Fibroblast of lung (primary cell): ENCODE measurements around the gene GDF10. TPM values are rescaled to one million over a fixed set of nuclear protein-coding genes. Genes with fewer than 3 reads are reported as not detected.

Experiments
- DNase-seq, 2 donors: peaks; one replicate each; pipeline versions ENCODE4 v3.0.0 to v3.0.0-alpha.2; 2010; ENCODE audit warnings: low read depth in 2 of 2
- H2AFZ ChIP-seq: 2 replicates; pipeline ENCODE4 v1.5.1; 2012; ENCODE audit warnings: low read length, control low read depth, inconsistent platforms
- H3K27ac ChIP-seq: 2 replicates; pipeline ENCODE4 v1.5.1; 2011; ENCODE audit warnings: low read length, control low read depth; ENCODE audit not compliant: insufficient read depth
- H3K27me3 ChIP-seq: 2 replicates; pipeline ENCODE4 v1.5.1; 2011; ENCODE audit warnings: mild to moderate bottlenecking, low read length; ENCODE audit not compliant: control insufficient read depth, insufficient read depth
- H3K36me3 ChIP-seq: 2 replicates; pipeline ENCODE4 v1.5.1; 2011; ENCODE audit warnings: low read length; ENCODE audit not compliant: control insufficient read depth, insufficient read depth
- H3K4me1 ChIP-seq: 2 replicates; pipeline ENCODE4 v1.5.1; 2011; ENCODE audit warnings: low read length; ENCODE audit not compliant: control insufficient read depth, insufficient read depth; ENCODE audit errors: extremely low read depth
- H3K4me2 ChIP-seq: 2 replicates; pipeline ENCODE4 v1.5.1; 2011; ENCODE audit warnings: low read length, control low read depth; ENCODE audit not compliant: insufficient read depth; ENCODE audit errors: extremely low read depth
- H3K4me3 ChIP-seq, 4 experiments: fragments of 200-600 bp in 1 of 4; sonication (generic) in 1 of 4; replicated peaks in 1 of 4; 2 replicates each; pipeline ENCODE4 v1.5.1; 2011 to 2016; ENCODE audit warnings: low read length in 4 of 4, low read depth in 3 of 4, mild to moderate bottlenecking in 3 of 4, control low read depth in 2 of 4, inconsistent platforms in 1 of 4, mixed read lengths in 1 of 4; ENCODE audit not compliant: insufficient read depth in 1 of 4; ENCODE audit errors: control extremely low read depth in 1 of 4
- H3K79me2 ChIP-seq: 2 replicates; pipeline ENCODE4 v1.5.1; 2012; ENCODE audit warnings: mild to moderate bottlenecking, low read length, inconsistent platforms; ENCODE audit not compliant: control insufficient read depth, insufficient read depth
- H3K9ac ChIP-seq: 2 replicates; pipeline ENCODE4 v1.5.1; 2011; ENCODE audit warnings: mild to moderate bottlenecking, low read length, control low read depth; ENCODE audit not compliant: insufficient read depth
- H3K9me3 ChIP-seq: 2 replicates; pipeline ENCODE4 v1.5.1; 2012; ENCODE audit warnings: low read depth, low read length; ENCODE audit not compliant: control insufficient read depth, insufficient read depth
- H4K20me1 ChIP-seq: 2 replicates; pipeline ENCODE4 v1.5.1; 2011; ENCODE audit warnings: low read length; ENCODE audit not compliant: control insufficient read depth, insufficient read depth; ENCODE audit errors: extremely low read depth
- CTCF ChIP-seq, 2 donors: IDR thresholded peaks in 1 of 2; conservative IDR thresholded peaks in 1 of 2; 1 replicate in 1 of 2; 2 replicates in 1 of 2; pipeline ENCODE4 v1.5.1; 2011 to 2012; ENCODE audit warnings: low read length in 2 of 2, control low read depth in 1 of 2, inconsistent platforms in 1 of 2, low read depth in 1 of 2, mild to moderate bottlenecking in 1 of 2
- EZH2 ChIP-seq: IDR thresholded peaks from 2 replicates; pipeline ENCODE4 v1.5.1; 2012; ENCODE audit warnings: low read length, control low read depth, mild to moderate bottlenecking; ENCODE audit errors: missing control alignments
- polyA plus RNA-seq, 2 donors: library from polyadenylated mRNA; depleted of rRNA in 1 of 2; stranded (reverse) in 1 of 2; unstranded in 1 of 2; fragments of >200 nt; gene quantifications; 2 replicates each; pipeline ENCODE4 v1.2.1, GENCODE V29; 2011 to 2012; ENCODE audit warnings: missing spikeins in 1 of 2
- total RNA-seq: library from RNA; depleted of rRNA; stranded (reverse); fragments of >200 nt; gene quantifications from 2 replicates; pipeline ENCODE4 v1.2.1, GENCODE V29; 2014

Gene GDF10
- total and polyA plus RNA-seq, 2 donors (not counting 1 experiment from before 2014, with no cell fraction given): 6.2 to 25.1 TPM

GRCh38 chr10:47350671-47351640 lies 51.0 kb downstream of the GDF10 start:
- no peak for DNase-seq
- Histone ChIP-seq H3K79me2 (no peaks in the 10 kb centered on the region), H4K20me1 (no peaks in the 10 kb centered on the region), H3K4me3 (no peak overlapping the region), H3K36me3 (no peaks in the 10 kb centered on the region), H3K27me3 (no peaks in the 10 kb centered on the region), H3K4me2 (no peak overlapping the region), H3K4me1 (no peaks in the 10 kb centered on the region), H3K27ac (no peak overlapping the region), H2AFZ (no peak overlapping the region), H3K9me3 (no peaks in the 10 kb centered on the region), H3K9ac (no peak overlapping the region)
- no peak for TF ChIP-seq CTCF (conservative IDR thresholded peaks at IDR 0.05 in 1 of 2, IDR thresholded peaks at IDR 0.05 in 1 of 2; ENCODE audit: low read depth in 1 of 2, low read length in 2 of 2)
- no peak for TF ChIP-seq EZH2

GRCh38 chr10:47351899-47352815 lies 52.2 kb downstream of the GDF10 start:
- Histone ChIP-seq H3K4me1 (no peaks in the 10 kb centered on the region), H2AFZ (no peak overlapping the region), H3K4me3 (no peak overlapping the region), H3K4me2 (no peak overlapping the region), H3K9me3 (no peaks in the 10 kb centered on the region), H3K9ac (no peak overlapping the region), H4K20me1 (no peaks in the 10 kb centered on the region), H3K36me3 (no peaks in the 10 kb centered on the region), H3K79me2 (no peaks in the 10 kb centered on the region), H3K27me3 (no peaks in the 10 kb centered on the region), H3K27ac (no peak overlapping the region)
- TF ChIP-seq EZH2: no peak
- TF ChIP-seq CTCF (conservative IDR thresholded peaks at IDR 0.05 in 1 of 2, IDR thresholded peaks at IDR 0.05 in 1 of 2; ENCODE audit: low read depth in 1 of 2, low read length in 2 of 2): no peak
- no peak for DNase-seq

GRCh38 chr10:47353351-47353750 lies 53.4 kb downstream of the GDF10 start:
- H4K20me1 ChIP-seq: no peaks in the 10 kb centered on the region
- no peaks in the 10 kb centered on the region for H3K36me3 ChIP-seq
- no peak overlapping the region for H3K9ac ChIP-seq
- no peak overlapping the region for H3K27ac ChIP-seq
- H2AFZ ChIP-seq: no peak overlapping the region
- no peaks in the 10 kb centered on the region for H3K27me3 ChIP-seq
- no peak overlapping the region for H3K4me3 ChIP-seq
- no peaks in the 10 kb centered on the region for H3K4me1 ChIP-seq
- H3K9me3 ChIP-seq: no peaks in the 10 kb centered on the region
- H3K79me2 ChIP-seq: no peaks in the 10 kb centered on the region
- DNase-seq: no peak
- H3K4me2 ChIP-seq: no peak overlapping the region
- TF ChIP-seq CTCF (conservative IDR thresholded peaks at IDR 0.05 in 1 of 2, IDR thresholded peaks at IDR 0.05 in 1 of 2; ENCODE audit: low read depth in 1 of 2, low read length in 2 of 2) (no peak), EZH2 (no peak)
